ENCODE results near the gene TRAPPC2. TPM values are rescaled to one million over a fixed set of nuclear protein-coding genes. Genes with fewer than 3 reads are reported as not detected.

Gene TRAPPC2
- total and polyA plus RNA-seq, 2 of the 13 experiments (the other 11 are each of a cell fraction or from before 2014, with no cell fraction given), result 4.4 to 8.1 TPM

- no peak for TF ChIP-seq ZNF362 (CRISPR knock-in tag; IDR thresholded peaks at IDR 0.05; ENCODE audit: borderline replicate concordance)
- TF ChIP-seq SRSF4 (IDR thresholded peaks at IDR 0.05; ENCODE audit: low read depth, low read length, poor library complexity, severe bottlenecking), result no peak
- no peak for TF ChIP-seq DPF2 (CRISPR knock-in tag; IDR thresholded peaks at IDR 0.05; ENCODE audit: borderline replicate concordance, low read depth)
- no peak for TF ChIP-seq SNAPC2 (CRISPR knock-in tag; IDR thresholded peaks at IDR 0.05)
- TF ChIP-seq DMTF1 (CRISPR knock-in tag; IDR thresholded peaks at IDR 0.05), result no peak
- no peak for TF ChIP-seq REPIN1 (CRISPR knock-in tag; IDR thresholded peaks at IDR 0.05; ENCODE audit: borderline replicate concordance, low read depth)
- no peak for TF ChIP-seq ZNF670 (CRISPR knock-in tag; IDR thresholded peaks at IDR 0.05; ENCODE audit: borderline replicate concordance)
These were observed 29.9 kb upstream of the TRAPPC2 start (continued) for GRCh38 chrX:13764281-13764680.

GRCh38 chrX:13763489-13763888, 29.1 kb upstream of the TRAPPC2 start:
- Histone ChIP-seq H3K4me1 (ENCODE audit: insufficient read depth, low read length) (no peaks in the 10 kb centered on the region), H3K27ac (ENCODE audit: extremely low read length, insufficient read depth, low read length) (no peak overlapping the region), H3K4me2 (ENCODE audit: low read depth, low read length) (no peak overlapping the region), H2AFZ (ENCODE audit: low read length) (no peak overlapping the region), H4K20me1 (ENCODE audit: insufficient read depth, low read length) (no peaks in the 10 kb centered on the region), H3K4me3 (replicated peaks in 1 of 3; ENCODE audit: insufficient read depth in 1 of 3, low read depth in 2 of 3, low read length in 3 of 3) (no peak overlapping the region), H3K9me3 (ENCODE audit: low read length) (no peaks in the 10 kb centered on the region), H3K36me3 (replicated peaks in 1 of 2; ENCODE audit: control insufficient read depth in 1 of 2, insufficient read depth in 2 of 2, low read length in 2 of 2) (peaks cover 0 to 25% of the 10 kb centered on the region in 2 experiments; a peak in 3 of 5 replicates), H3K9ac (ENCODE audit: insufficient read depth, low read depth, low read length) (no peak overlapping the region), H3K79me2 (ENCODE audit: insufficient read depth, low read length) (no peaks in the 10 kb centered on the region), H3K27me3 (ENCODE audit: control insufficient read depth in 1 of 2, insufficient read depth in 2 of 2, low read length in 2 of 2) (no peaks in the 10 kb centered on the region)
- ChIA-PET CTCF (ENCODE audit: low intra/inter-chr PET ratio, low total read pairs) (no interaction called here), POLR2A (no interaction called here)
- BruUV-seq (replicated peaks), result no TSS peak
- ATAC-seq (no peak), DNase-seq (ENCODE audit: low spot score) (no peak), FAIRE-seq (no peak)
- in situ Hi-C loops (cut with HindIII; ENCODE audit: extremely low pct_ligation_motif_present, low pct_unique_long_range_greater_than_20kb) (loop anchor here (10.0 to 25.0 kb wide), 2 partner anchors 251 to 271 kb away; no protein-coding TSS in a partner anchor), intact Hi-C loops (cut with micrococcal nuclease; ENCODE audit: unreplicated experiment) (no loop called here)
- over 99% methylated on average over 7 of the region's 8 CpGs for WGBS (ENCODE audit: low lambda C conversion rate)
- TF ChIP-seq ZBTB2 (CRISPR knock-in tag; IDR thresholded peaks at IDR 0.05; ENCODE audit: low read depth) (no peak), ZNF607 (CRISPR knock-in tag; IDR thresholded peaks at IDR 0.05; ENCODE audit: borderline replicate concordance) (no peak), CREB1 (IDR thresholded peaks at IDR 0.05) (no peak), CREB1 (CRISPR knock-in tag; IDR thresholded peaks at IDR 0.05) (no peak), RAD51 (IDR thresholded peaks at IDR 0.05; ENCODE audit: borderline replicate concordance) (no peak), ATF6 (CRISPR knock-in tag; conservative IDR thresholded peaks at IDR 0.05) (no peak), ZNF713 (CRISPR knock-in tag; IDR thresholded peaks at IDR 0.05) (no peak), MYNN (CRISPR knock-in tag; IDR thresholded peaks at IDR 0.05; ENCODE audit: low read depth) (no peak), SMC3 (IDR thresholded peaks at IDR 0.05; ENCODE audit: low read length) (no peak), THAP7 (CRISPR knock-in tag; IDR thresholded peaks at IDR 0.05) (no peak)
